GM23338 (cell line): Measurements from ENCODE around the gene ENTHD1. TPM values are rescaled to one million over a fixed set of nuclear protein-coding genes. Genes with fewer than 3 reads are reported as not detected.
A peak's percentile ranks its signal among the peaks of the same experiment; 100 is the strongest.

ENCODE experiments used
- ATAC-seq: fragments of 200-7000 bp; cut with Tn5 transposase; 3 replicates; pipeline ENCODE4 v1.9.1; 2020
- DNase-seq: peaks from one replicate; pipeline ENCODE4 v3.0.0-alpha.2; 2015; ENCODE audit warnings: low spot score
- H2AFZ ChIP-seq: fragments of 200-600 bp; sonication (generic); 2 replicates; pipeline ENCODE4 v1.8.0; 2016; ENCODE audit warnings: antibody characterized with exemption, mild to moderate bottlenecking, moderate library complexity
- H3F3A ChIP-seq: fragments of 200-600 bp; sonication (generic); replicated peaks from 2 replicates; pipeline ENCODE4 v1.8.0; 2017; ENCODE audit warnings: antibody characterized with exemption, mixed run types, low read depth
- H3K27ac ChIP-seq: fragments of 200-600 bp; sonication (generic); 2 replicates; pipeline ENCODE4 v1.6.1; 2016; ENCODE audit warnings: low read depth
- H3K27me3 ChIP-seq: fragments of 200-600 bp; sonication (generic); 2 replicates; pipeline ENCODE4 v1.8.0; 2016; ENCODE audit warnings: mild to moderate bottlenecking, mixed run types, moderate library complexity; ENCODE audit not compliant: insufficient read depth
- H3K36me3 ChIP-seq: fragments of 200-600 bp; sonication (generic); 2 replicates; pipeline ENCODE4 v1.8.0; 2016; ENCODE audit warnings: mild to moderate bottlenecking; ENCODE audit not compliant: insufficient read depth
- H3K4me1 ChIP-seq: fragments of 200-600 bp; sonication (generic); 2 replicates; pipeline ENCODE4 v1.8.0; 2016; ENCODE audit warnings: mild to moderate bottlenecking, moderate library complexity; ENCODE audit not compliant: insufficient read depth
- H3K4me2 ChIP-seq: fragments of 200-600 bp; sonication (generic); 2 replicates; pipeline ENCODE4 v1.7.1; 2017; ENCODE audit warnings: mixed run types
- H3K4me3 ChIP-seq: fragments of 200-600 bp; sonication (generic); 2 replicates; pipeline ENCODE4 v1.6.1; 2016; ENCODE audit warnings: mixed run types
- H3K79me2 ChIP-seq: fragments of 200-600 bp; sonication (generic); replicated peaks from 2 replicates; pipeline ENCODE4 v1.8.0; 2017; ENCODE audit warnings: mild to moderate bottlenecking; ENCODE audit not compliant: insufficient read depth
- H3K9me2 ChIP-seq: fragments of 200-600 bp; sonication (generic); 2 replicates; pipeline ENCODE4 v1.8.0; 2017; ENCODE audit not compliant: insufficient read depth
- H4K20me1 ChIP-seq: fragments of 200-600 bp; sonication (generic); replicated peaks from 2 replicates; pipeline ENCODE4 v1.8.0; 2017; ENCODE audit warnings: mild to moderate bottlenecking; ENCODE audit not compliant: insufficient read depth
- H3K27ac Mint-ChIP-seq: 2 replicates; pipeline ENCODE4 v1.8.0; 2020; ENCODE audit warnings: inconsistent platforms, mild to moderate bottlenecking, moderate library complexity, mixed read lengths
- H3K27me3 Mint-ChIP-seq: 3 replicates; pipeline ENCODE4 v1.8.0; 2022; ENCODE audit warnings: low read depth, mild to moderate bottlenecking, moderate library complexity, mixed read lengths, inconsistent platforms; ENCODE audit not compliant: insufficient read depth, poor library complexity
- H3K36me3 Mint-ChIP-seq: 3 replicates; pipeline ENCODE4 v1.8.0; 2021; ENCODE audit warnings: low read depth, mild to moderate bottlenecking, inconsistent platforms, moderate library complexity, mixed read lengths
- H3K4me1 Mint-ChIP-seq: 3 replicates; pipeline ENCODE4 v1.8.0; 2020; ENCODE audit warnings: mild to moderate bottlenecking, inconsistent platforms, mixed read lengths
- H3K4me3 Mint-ChIP-seq: 3 replicates; pipeline ENCODE4 v1.8.0; 2021; ENCODE audit warnings: moderate library complexity, mild to moderate bottlenecking, inconsistent platforms, mixed read lengths
- H3K9me3 Mint-ChIP-seq: 3 replicates; pipeline ENCODE4 v1.8.0; 2020; ENCODE audit warnings: moderate library complexity, mild to moderate bottlenecking, inconsistent platforms, mixed read lengths
- EZH2 ChIP-seq: fragments of 200-600 bp; sonication (generic); IDR thresholded peaks from one replicate; pipeline ENCODE4 v1.8.0; 2017; ENCODE audit warnings: antibody characterized with exemption, mild to moderate bottlenecking, low read depth; ENCODE audit not compliant: unreplicated experiment
- EZH2phosphoT487 ChIP-seq: fragments of 200-600 bp; sonication (generic); IDR thresholded peaks from one replicate; pipeline ENCODE4 v1.8.1; 2018; ENCODE audit warnings: antibody characterized with exemption; ENCODE audit not compliant: unreplicated experiment
- JUNB ChIP-seq: IDR thresholded peaks from one replicate; pipeline ENCODE4 v1.6.1; 2016; ENCODE audit warnings: antibody characterized with exemption; ENCODE audit not compliant: unreplicated experiment
- STAT1 ChIP-seq: IDR thresholded peaks from one replicate; pipeline ENCODE4 v1.6.1; 2016; ENCODE audit warnings: antibody characterized with exemption; ENCODE audit not compliant: unreplicated experiment
- ZNF114 ChIP-seq: fragments of 250-450 bp; sonication (Bioruptor Pico); IDR thresholded peaks from 2 replicates; pipeline ENCODE4 v1.5.0; 2020; ENCODE audit warnings: mild to moderate bottlenecking, moderate library complexity
- ZNF331 ChIP-seq: fragments of 250-450 bp; sonication (Bioruptor Pico); IDR thresholded peaks from 2 replicates; pipeline ENCODE4 v1.5.0; 2020; ENCODE audit warnings: low read depth, mild to moderate bottlenecking, moderate library complexity
- polyA plus RNA-seq: library from polyadenylated mRNA; unstranded; fragments of >200 nt; fragmentation: Nextera tagmentation; extraction: Ambion mirVana; gene quantifications from 2 replicates; pipeline ENCODE4 v1.2.1, GENCODE V29; 2016
- total RNA-seq: library from RNA; depleted of rRNA; stranded (reverse); fragments of >200 nt; shearing (Covaris generic); gene quantifications from 2 replicates; pipeline ENCODE4 v1.2.3, GENCODE V29; 2014
- TF ChIP-seq, protein P1 (sequence below), 2 experiments: fragments of 200-600 bp in 1 of 2; sonication (generic) in 1 of 2; conservative IDR thresholded peaks; 2 replicates each; pipeline versions ENCODE4 v1.5.1 to v1.6.1; 2016 to 2017; ENCODE audit warnings: antibody characterized with exemption in 2 of 2, low read depth in 2 of 2, mild to moderate bottlenecking in 2 of 2, moderate library complexity in 1 of 2
- TF ChIP-seq, protein P2 (sequence below): IDR thresholded peaks from 2 replicates; pipeline ENCODE4 v1.6.1; 2016; ENCODE audit warnings: antibody characterized with exemption
- TF ChIP-seq, protein P3 (sequence below): fragments of 250-450 bp; sonication (Bioruptor Pico); IDR thresholded peaks from 2 replicates; pipeline ENCODE4 v1.5.0; 2020; ENCODE audit warnings: mild to moderate bottlenecking, moderate library complexity

Gene ENTHD1
- total and polyA plus RNA-seq, 2 experiments from 2014 or later = not detected

DNA sequence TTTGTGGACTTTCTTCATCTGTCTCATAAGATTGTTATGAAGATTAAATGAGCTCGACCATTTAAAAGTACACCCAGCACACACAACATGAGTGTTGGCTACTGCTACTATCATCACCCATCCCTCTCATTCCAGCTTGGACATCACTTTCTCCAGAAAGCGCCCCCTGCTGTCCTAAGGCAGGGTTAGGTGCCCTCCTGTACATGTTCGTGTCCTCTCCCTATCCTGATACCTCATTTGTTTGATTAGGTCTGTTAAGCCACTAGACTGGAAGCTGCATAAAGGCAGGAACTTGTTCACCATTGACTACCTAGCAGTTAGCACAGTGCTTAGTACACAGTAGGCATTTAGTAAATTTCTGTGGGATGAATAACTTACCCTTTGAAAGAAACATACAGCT is 85.5 kb downstream of the ENTHD1 start:
- TF ChIP-seq ZNF114 (CRISPR knock-in tag) = no peak
- no peak for TF ChIP-seq ZNF331 (CRISPR knock-in tag)
- no peak for TF ChIP-seq EZH2
- TF ChIP-seq STAT1 = no peak
- TF ChIP-seq, protein P1, sequence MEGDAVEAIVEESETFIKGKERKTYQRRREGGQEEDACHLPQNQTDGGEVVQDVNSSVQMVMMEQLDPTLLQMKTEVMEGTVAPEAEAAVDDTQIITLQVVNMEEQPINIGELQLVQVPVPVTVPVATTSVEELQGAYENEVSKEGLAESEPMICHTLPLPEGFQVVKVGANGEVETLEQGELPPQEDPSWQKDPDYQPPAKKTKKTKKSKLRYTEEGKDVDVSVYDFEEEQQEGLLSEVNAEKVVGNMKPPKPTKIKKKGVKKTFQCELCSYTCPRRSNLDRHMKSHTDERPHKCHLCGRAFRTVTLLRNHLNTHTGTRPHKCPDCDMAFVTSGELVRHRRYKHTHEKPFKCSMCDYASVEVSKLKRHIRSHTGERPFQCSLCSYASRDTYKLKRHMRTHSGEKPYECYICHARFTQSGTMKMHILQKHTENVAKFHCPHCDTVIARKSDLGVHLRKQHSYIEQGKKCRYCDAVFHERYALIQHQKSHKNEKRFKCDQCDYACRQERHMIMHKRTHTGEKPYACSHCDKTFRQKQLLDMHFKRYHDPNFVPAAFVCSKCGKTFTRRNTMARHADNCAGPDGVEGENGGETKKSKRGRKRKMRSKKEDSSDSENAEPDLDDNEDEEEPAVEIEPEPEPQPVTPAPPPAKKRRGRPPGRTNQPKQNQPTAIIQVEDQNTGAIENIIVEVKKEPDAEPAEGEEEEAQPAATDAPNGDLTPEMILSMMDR (conservative IDR thresholded peaks at IDR 0.05; ENCODE audit: low read depth in 2 of 2) = peak; percentile 78 to 90
- TF ChIP-seq, protein P2, sequence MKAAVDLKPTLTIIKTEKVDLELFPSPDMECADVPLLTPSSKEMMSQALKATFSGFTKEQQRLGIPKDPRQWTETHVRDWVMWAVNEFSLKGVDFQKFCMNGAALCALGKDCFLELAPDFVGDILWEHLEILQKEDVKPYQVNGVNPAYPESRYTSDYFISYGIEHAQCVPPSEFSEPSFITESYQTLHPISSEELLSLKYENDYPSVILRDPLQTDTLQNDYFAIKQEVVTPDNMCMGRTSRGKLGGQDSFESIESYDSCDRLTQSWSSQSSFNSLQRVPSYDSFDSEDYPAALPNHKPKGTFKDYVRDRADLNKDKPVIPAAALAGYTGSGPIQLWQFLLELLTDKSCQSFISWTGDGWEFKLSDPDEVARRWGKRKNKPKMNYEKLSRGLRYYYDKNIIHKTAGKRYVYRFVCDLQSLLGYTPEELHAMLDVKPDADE = no peak
- TF ChIP-seq EZH2phosphoT487 = no peak
- Histone ChIP-seq H3F3A (no peaks in the 10 kb centered on the region), H3K4me1 (no peaks in the 10 kb centered on the region), H3K4me3 (no peak overlapping the region), H3K36me3 (no peaks in the 10 kb centered on the region), H2AFZ (no peak overlapping the region), H3K27me3 (no peaks in the 10 kb centered on the region), H3K27ac (no peak overlapping the region), H4K20me1 (no peaks in the 10 kb centered on the region), H3K79me2 (no peaks in the 10 kb centered on the region), H3K9me2 (no peaks in the 10 kb centered on the region), H3K4me2 (no peak overlapping the region)
- Mint-ChIP-seq H3K4me1 (peaks cover 5% of the 10 kb centered on the region; the same call in 2 of the 3 replicates), H3K36me3 (no peaks in the 10 kb centered on the region), H3K9me3 (no peaks in the 10 kb centered on the region), H3K4me3 (no peak overlapping the region), H3K27ac (no peak overlapping the region), H3K27me3 (peaks cover 12% of the 10 kb centered on the region)
- DNase-seq (peak; percentile 82), ATAC-seq (peak; percentile 92)

DNA sequence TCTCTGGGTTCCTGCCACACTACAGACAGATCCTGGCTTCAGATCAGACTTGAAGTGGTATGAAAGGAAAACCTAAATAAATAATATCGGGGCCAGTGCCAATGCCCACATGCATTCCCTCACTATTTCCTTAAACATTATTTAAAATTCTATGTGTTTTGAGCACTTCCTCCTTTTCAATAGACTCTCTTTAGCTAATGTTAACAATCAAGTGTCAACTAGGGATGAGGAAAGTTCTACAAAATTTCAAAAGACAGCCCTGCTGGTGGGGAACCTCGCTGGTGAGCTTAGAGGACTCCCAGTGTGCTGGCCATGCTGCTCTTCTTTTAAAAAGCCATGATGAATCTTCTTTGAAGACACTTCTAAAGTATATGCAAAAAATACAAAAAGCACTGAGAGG is 87.5 kb downstream of the ENTHD1 start:
- Mint-ChIP-seq H3K36me3 (no peaks in the 10 kb centered on the region), H3K27ac (no peak overlapping the region), H3K27me3 (peaks cover 4% of the 10 kb centered on the region), H3K9me3 (no peaks in the 10 kb centered on the region), H3K4me1 (peaks cover 5% of the 10 kb centered on the region; the same call in 2 of the 3 replicates), H3K4me3 (no peak overlapping the region)
- Histone ChIP-seq H3K27ac (no peak overlapping the region), H3F3A (no peaks in the 10 kb centered on the region), H3K9me2 (peaks cover 4% of the 10 kb centered on the region; the same call in 1 of the 2 replicates), H3K4me2 (no peak overlapping the region), H4K20me1 (no peaks in the 10 kb centered on the region), H3K4me1 (no peaks in the 10 kb centered on the region), H3K27me3 (no peaks in the 10 kb centered on the region), H2AFZ (no peak overlapping the region), H3K79me2 (no peaks in the 10 kb centered on the region), H3K4me3 (no peak overlapping the region), H3K36me3 (no peaks in the 10 kb centered on the region)
- ATAC-seq (no peak), DNase-seq (no peak)
- TF ChIP-seq EZH2 = no peak
- TF ChIP-seq, protein P3, sequence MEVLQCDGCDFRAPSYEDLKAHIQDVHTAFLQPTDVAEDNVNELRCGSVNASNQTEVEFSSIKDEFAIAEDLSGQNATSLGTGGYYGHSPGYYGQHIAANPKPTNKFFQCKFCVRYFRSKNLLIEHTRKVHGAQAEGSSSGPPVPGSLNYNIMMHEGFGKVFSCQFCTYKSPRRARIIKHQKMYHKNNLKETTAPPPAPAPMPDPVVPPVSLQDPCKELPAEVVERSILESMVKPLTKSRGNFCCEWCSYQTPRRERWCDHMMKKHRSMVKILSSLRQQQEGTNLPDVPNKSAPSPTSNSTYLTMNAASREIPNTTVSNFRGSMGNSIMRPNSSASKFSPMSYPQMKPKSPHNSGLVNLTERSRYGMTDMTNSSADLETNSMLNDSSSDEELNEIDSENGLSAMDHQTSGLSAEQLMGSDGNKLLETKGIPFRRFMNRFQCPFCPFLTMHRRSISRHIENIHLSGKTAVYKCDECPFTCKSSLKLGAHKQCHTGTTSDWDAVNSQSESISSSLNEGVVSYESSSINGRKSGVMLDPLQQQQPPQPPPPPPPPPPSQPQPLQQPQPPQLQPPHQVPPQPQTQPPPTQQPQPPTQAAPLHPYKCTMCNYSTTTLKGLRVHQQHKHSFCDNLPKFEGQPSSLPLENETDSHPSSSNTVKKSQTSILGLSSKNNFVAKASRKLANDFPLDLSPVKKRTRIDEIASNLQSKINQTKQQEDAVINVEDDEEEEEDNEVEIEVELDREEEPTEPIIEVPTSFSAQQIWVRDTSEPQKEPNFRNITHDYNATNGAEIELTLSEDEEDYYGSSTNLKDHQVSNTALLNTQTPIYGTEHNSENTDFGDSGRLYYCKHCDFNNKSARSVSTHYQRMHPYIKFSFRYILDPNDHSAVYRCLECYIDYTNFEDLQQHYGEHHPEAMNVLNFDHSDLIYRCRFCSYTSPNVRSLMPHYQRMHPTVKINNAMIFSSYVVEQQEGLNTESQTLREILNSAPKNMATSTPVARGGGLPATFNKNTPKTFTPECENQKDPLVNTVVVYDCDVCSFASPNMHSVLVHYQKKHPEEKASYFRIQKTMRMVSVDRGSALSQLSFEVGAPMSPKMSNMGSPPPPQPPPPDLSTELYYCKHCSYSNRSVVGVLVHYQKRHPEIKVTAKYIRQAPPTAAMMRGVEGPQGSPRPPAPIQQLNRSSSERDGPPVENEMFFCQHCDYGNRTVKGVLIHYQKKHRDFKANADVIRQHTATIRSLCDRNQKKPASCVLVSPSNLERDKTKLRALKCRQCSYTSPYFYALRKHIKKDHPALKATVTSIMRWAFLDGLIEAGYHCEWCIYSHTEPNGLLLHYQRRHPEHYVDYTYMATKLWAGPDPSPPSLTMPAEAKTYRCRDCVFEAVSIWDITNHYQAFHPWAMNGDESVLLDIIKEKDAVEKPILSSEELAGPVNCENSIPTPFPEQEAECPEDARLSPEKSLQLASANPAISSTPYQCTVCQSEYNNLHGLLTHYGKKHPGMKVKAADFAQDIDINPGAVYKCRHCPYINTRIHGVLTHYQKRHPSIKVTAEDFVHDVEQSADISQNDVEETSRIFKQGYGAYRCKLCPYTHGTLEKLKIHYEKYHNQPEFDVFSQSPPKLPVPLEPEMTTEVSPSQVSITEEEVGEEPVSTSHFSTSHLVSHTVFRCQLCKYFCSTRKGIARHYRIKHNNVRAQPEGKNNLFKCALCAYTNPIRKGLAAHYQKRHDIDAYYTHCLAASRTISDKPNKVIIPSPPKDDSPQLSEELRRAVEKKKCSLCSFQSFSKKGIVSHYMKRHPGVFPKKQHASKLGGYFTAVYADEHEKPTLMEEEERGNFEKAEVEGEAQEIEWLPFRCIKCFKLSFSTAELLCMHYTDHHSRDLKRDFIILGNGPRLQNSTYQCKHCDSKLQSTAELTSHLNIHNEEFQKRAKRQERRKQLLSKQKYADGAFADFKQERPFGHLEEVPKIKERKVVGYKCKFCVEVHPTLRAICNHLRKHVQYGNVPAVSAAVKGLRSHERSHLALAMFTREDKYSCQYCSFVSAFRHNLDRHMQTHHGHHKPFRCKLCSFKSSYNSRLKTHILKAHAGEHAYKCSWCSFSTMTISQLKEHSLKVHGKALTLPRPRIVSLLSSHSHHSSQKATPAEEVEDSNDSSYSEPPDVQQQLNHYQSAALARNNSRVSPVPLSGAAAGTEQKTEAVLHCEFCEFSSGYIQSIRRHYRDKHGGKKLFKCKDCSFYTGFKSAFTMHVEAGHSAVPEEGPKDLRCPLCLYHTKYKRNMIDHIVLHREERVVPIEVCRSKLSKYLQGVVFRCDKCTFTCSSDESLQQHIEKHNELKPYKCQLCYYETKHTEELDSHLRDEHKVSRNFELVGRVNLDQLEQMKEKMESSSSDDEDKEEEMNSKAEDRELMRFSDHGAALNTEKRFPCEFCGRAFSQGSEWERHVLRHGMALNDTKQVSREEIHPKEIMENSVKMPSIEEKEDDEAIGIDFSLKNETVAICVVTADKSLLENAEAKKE (CRISPR knock-in tag) = no peak
- TF ChIP-seq ZNF331 (CRISPR knock-in tag) = no peak
- TF ChIP-seq EZH2phosphoT487 = no peak
- no peak for TF ChIP-seq ZNF114 (CRISPR knock-in tag)
- TF ChIP-seq JUNB = no peak
- TF ChIP-seq, protein P1 (conservative IDR thresholded peaks at IDR 0.05; ENCODE audit: low read depth in 2 of 2) = no peak
